Peyer's patch (tissue), 4 donors: ENCODE results near the gene PSMB9. TPM values are rescaled to one million over a fixed set of nuclear protein-coding genes. Genes with fewer than 3 reads are reported as not detected.

Experiments
- DNase-seq, 3 donors: peaks; one replicate each; pipeline ENCODE4 v3.0.0-alpha.2; 2017 to 2019
- H3K27ac ChIP-seq, 4 donors: fragments of 200-600 bp; sonication (generic); one replicate each; pipeline ENCODE4 v1.5.1; 2016 to 2019
- H3K27me3 ChIP-seq, 2 donors: fragments of 200-600 bp; sonication (generic); one replicate each; pipeline ENCODE4 v1.5.1; 2019
- H3K36me3 ChIP-seq, 3 donors: fragments of 200-600 bp; sonication (generic); one replicate each; pipeline ENCODE4 v1.5.1; 2016 to 2019
- H3K4me1 ChIP-seq, 4 donors: fragments of 200-600 bp; sonication (generic); one replicate each; pipeline ENCODE4 v1.5.1; 2016 to 2019
- H3K4me3 ChIP-seq, 4 donors: fragments of 200-600 bp; sonication (generic); 1 replicate in 3 of 4; 2 replicates in 1 of 4; pipeline ENCODE4 v1.5.1; 2016 to 2019; ENCODE audit warnings: mild to moderate bottlenecking in 1 of 4
- H3K9me3 ChIP-seq, 4 donors: fragments of 200-600 bp; sonication (generic); one replicate each; pipeline ENCODE4 v1.5.1; 2016 to 2019; ENCODE audit warnings: mild to moderate bottlenecking in 1 of 4
- POLR2A ChIP-seq, 2 donors: fragments of 450-650 bp; IDR thresholded peaks; one replicate each; pipeline ENCODE4 v1.5.1; 2017; ENCODE audit warnings: antibody characterized with exemption in 2 of 2, mild to moderate bottlenecking in 2 of 2, moderate library complexity in 2 of 2
- total RNA-seq, 4 donors: library from RNA; depleted of rRNA; stranded (reverse); fragments of >200 nt; gene quantifications; one replicate each; pipeline ENCODE4 v1.1.0, GENCODE V29; 2016
- TF ChIP-seq, protein P1 (sequence below), 6 experiments: fragments of 450-650 bp in 4 of 6; fragments of 200-600 bp in 2 of 6; sonication (generic) in 1 of 6; IDR thresholded peaks; one replicate each; pipeline ENCODE4 v1.5.1; 2017 to 2019; ENCODE audit warnings: antibody characterized with exemption in 6 of 6, mild to moderate bottlenecking in 3 of 6, moderate library complexity in 1 of 6

The PSMB9 gene
- total RNA-seq, 4 donors from 2014 or later, result 53.5 to 124 (median 80.9) TPM

DNA sequence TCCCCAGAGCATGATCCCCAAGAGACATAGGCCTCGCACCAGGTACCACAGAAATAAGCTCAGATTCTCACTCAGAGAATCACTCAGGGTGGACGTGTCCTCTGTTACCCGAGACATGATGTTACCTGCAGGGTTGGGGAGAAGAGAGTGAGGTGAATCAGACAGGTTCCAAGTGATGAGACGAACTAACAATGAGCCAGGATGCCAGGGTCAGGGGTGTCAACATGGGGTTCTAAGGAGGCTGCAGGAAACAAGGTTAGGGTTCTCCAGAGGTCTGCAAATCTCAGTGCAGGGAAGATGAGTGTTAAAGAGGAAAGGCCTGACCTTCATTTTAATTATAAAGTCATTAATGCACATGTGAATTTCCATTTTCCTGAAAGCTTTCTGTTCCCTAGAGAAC is 3.0 kb upstream of the PSMB9 start:
- H3K4me3 ChIP-seq, result no peak overlapping the region
- H3K9me3 ChIP-seq, result no peaks in the 10 kb centered on the region
- H3K27me3 ChIP-seq, result no peaks in the 10 kb centered on the region
- TF ChIP-seq POLR2A (IDR thresholded peaks at IDR 0.05), result no peak
- TF ChIP-seq, protein P1, sequence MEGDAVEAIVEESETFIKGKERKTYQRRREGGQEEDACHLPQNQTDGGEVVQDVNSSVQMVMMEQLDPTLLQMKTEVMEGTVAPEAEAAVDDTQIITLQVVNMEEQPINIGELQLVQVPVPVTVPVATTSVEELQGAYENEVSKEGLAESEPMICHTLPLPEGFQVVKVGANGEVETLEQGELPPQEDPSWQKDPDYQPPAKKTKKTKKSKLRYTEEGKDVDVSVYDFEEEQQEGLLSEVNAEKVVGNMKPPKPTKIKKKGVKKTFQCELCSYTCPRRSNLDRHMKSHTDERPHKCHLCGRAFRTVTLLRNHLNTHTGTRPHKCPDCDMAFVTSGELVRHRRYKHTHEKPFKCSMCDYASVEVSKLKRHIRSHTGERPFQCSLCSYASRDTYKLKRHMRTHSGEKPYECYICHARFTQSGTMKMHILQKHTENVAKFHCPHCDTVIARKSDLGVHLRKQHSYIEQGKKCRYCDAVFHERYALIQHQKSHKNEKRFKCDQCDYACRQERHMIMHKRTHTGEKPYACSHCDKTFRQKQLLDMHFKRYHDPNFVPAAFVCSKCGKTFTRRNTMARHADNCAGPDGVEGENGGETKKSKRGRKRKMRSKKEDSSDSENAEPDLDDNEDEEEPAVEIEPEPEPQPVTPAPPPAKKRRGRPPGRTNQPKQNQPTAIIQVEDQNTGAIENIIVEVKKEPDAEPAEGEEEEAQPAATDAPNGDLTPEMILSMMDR (IDR thresholded peaks at IDR 0.05), result no peak
- peaks cover 0 to 55% (median 0%) of the 10 kb centered on the region in 3 donors for H3K36me3 ChIP-seq
- H3K27ac ChIP-seq, result peak overlapping the region in 2 of 4 donors; percentile 20 to 100
- no peak for DNase-seq
- H3K4me1 ChIP-seq, result peaks cover 0 to 38% (median 13%) of the 10 kb centered on the region in 4 donors

DNA sequence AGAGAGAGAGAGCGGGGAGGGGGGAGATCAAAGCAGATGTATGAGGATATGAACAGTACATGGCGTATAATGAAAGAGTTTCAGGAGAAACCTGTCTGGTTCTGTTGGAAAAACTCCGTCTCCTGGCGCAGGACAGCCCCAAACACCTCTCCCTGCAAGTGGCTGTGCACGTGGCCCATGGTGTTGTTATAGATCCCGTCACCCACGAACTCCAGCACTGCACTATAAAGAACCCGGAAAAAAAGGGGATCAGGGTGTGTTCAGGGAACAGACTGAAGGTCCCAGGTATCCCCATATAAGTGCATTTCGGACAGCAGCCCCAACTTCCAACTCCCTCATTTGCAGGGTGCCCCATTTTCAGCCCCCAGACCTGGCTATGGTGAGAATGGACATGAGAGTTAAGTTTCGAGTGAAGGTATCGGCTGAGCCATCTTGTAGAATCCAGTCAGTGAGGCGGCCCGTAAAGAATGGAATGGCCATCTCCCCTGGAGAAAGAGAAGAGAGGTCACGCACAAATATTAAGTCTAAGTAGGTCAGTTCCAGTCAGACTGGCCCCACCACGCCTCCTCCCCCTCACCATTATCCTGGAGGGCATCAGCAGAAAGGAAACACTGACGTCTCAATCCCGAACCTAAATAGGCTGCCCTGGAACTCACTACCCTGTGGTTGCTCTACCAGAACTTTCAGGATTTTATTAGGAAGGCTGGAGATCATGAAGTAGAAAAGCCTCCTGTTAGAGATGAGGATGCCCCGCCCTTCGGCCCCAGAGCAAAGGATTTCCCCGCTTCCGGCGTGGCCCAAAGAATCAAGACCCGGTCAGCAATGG is 1.8 kb upstream of the PSMB9 start:
- H3K4me1 ChIP-seq, result peaks cover 0 to 33% (median 10%) of the 10 kb centered on the region in 4 donors
- no peaks in the 10 kb centered on the region for H3K9me3 ChIP-seq
- TF ChIP-seq POLR2A (IDR thresholded peaks at IDR 0.05), result no peak
- TF ChIP-seq, protein P1 (IDR thresholded peaks at IDR 0.05), result no peak
- peak overlapping the region; percentile 97 to 100 (median 98) for H3K27ac ChIP-seq
- peaks cover 0 to 48% (median 0%) of the 10 kb centered on the region in 3 donors for H3K36me3 ChIP-seq
- peak overlapping the region; percentile 95 to 99 (median 96) for H3K4me3 ChIP-seq
- DNase-seq, result peak; percentile 67 to 80 (median 70)
- H3K27me3 ChIP-seq, result no peaks in the 10 kb centered on the region

DNA sequence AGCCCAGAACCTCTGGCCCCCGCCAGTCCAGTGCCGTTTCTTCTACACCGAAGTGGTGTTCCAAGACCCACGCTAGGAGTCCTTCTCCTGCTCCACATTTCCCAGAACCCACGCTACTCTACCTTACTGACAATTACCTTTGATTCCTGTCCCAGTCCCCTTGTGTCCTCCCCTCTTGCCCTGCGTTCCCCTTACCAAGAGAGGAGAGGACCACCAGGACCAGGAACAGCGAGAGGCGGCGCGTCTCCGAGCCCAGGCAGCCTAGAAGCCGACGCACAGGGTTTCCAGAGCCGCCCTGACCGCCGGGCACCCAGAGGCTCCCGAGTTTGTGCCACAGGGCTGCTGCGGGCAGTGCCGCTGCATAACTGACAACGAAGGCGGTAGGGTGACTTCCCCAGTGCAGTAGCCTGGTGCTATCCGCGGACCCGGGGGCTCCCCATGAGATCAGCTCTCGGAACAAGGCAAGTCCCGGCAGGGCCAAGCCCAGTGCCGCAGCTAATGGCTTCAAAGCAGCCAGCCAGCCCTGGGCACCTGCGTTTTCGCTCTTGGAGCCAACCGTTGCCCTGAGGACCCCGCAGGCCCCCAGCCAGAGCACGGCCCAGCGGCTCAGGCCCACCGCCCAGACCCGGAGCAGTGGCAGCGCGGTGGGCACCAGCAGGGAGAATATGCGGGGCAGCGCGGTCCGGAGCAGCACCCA is 1.0 kb upstream of the PSMB9 start:
- H3K4me1 ChIP-seq, result peaks cover 0 to 29% (median 9%) of the 10 kb centered on the region in 4 donors

DNA sequence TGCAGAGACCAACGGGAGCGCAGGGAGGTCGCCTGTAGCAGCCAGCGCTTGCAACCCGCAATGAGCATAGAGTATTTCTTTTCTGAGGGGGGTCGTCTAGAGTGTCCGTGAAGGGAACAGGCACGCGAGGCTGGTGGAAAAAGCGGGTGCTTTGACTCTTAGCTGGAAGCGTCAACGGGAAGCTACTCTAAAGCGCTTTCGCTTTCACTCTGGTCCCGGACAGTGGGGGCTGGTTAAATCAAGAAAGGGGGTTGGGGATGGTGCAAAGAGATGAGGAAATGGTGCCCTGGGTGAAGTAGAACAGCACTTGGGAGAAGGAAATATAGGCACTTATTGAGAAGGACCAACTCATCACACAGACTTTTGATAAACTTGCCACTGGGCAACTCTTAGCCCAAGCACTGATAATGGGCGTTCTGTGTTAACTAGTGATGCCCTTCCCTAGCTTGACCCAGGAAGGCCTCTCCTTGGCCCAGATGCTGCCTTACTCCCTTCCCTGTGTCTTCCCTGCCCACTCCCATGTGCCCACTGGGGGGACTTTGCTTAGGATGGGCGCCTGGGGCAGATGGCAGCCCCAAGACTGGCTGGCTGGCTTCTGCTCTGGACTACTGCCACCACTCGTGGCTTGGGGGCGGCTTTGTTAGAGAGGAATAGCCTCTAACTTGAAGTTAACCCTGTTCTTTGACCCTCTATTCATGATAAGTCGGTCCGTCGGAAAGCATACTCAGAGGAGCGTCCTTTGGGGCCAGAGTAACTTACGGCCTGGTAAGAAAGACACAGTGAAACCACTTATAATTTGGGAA is 585 bp downstream of the PSMB9 start:
- DNase-seq, result peak in 2 of 3 donors; percentile 72 to 83
- H3K4me3 ChIP-seq, result peak overlapping the region; percentile 95 to 99 (median 96)
- TF ChIP-seq POLR2A (IDR thresholded peaks at IDR 0.05), result no peak
- TF ChIP-seq, protein P1 (IDR thresholded peaks at IDR 0.05), result peak in 1 of 6 experiments; percentile 5
- H3K9me3 ChIP-seq, result no peaks in the 10 kb centered on the region
- H3K36me3 ChIP-seq, result peaks cover 0 to 49% (median 0%) of the 10 kb centered on the region in 3 donors
- H3K27me3 ChIP-seq, result no peaks in the 10 kb centered on the region
- H3K27ac ChIP-seq, result peak overlapping the region; percentile 97 to 100 (median 98)
- H3K4me1 ChIP-seq, result peaks cover 0 to 29% (median 9%) of the 10 kb centered on the region in 4 donors

More for the DNA sequence above, 1.0 kb upstream of the PSMB9 start:
- Histone ChIP-seq H3K27ac (peak overlapping the region; percentile 97 to 100 (median 98)), H3K4me3 (peak overlapping the region; percentile 95 to 99 (median 96)), H3K27me3 (no peaks in the 10 kb centered on the region), H3K36me3 (peaks cover 0 to 49% (median 0%) of the 10 kb centered on the region in 3 donors), H3K9me3 (no peaks in the 10 kb centered on the region)
- TF ChIP-seq POLR2A (IDR thresholded peaks at IDR 0.05), result no peak
- TF ChIP-seq, protein P1 (IDR thresholded peaks at IDR 0.05), result no peak
- DNase-seq, result peak; percentile 49 to 76 (median 75)
